H1 (cell line): ENCODE measurements around the gene F7. TPM values are rescaled to one million over a fixed set of nuclear protein-coding genes. Genes with fewer than 3 reads are reported as not detected.
A peak's percentile ranks its signal among the peaks of the same experiment; 100 is the strongest.

Experiments used
- CTCF ChIA-PET: fragments of 300-600 bp; sonication (Branson Sonifier 250); formaldehyde crosslinking; loops from one replicate; lab custom pipeline; 2021; ENCODE audit not compliant: partially characterized antibody; lab: Charles Lee
- POLR2A ChIA-PET: fragments of 300-600 bp; sonication (Branson Sonifier 250); formaldehyde crosslinking; loops from one replicate; lab custom pipeline; 2021; ENCODE audit warnings: inconsistent platforms; ENCODE audit not compliant: partially characterized antibody; lab: Charles Lee
- DNase-seq, 2 experiments: peaks; one replicate each; pipeline versions ENCODE4 v3.0.0 to v3.0.0-alpha.2; 2010 to 2022; ENCODE audit warnings: low spot score in 2 of 2, low read depth in 1 of 2, mixed read lengths in 1 of 2
- FAIRE-seq: peaks from 2 replicates; lab custom pipeline; 2011; peaks lifted over from hg19 to GRCh38; lab: Jason Lieb, UNC
- H2AFZ ChIP-seq: 2 replicates; pipeline ENCODE4 v1.8.1; 2012; ENCODE audit warnings: low read length, inconsistent platforms
- H2AK5ac ChIP-seq: 2 replicates; pipeline ENCODE4 v1.6.1; 2013; ENCODE audit warnings: low read depth, low read length
- H2BK120ac ChIP-seq: replicated peaks from 2 replicates; pipeline ENCODE3; 2013; ENCODE audit warnings: low read depth, low read length, inconsistent platforms
- H2BK12ac ChIP-seq: 2 replicates; pipeline ENCODE4 v1.6.1; 2013; ENCODE audit warnings: low read depth, low read length
- H2BK15ac ChIP-seq: 2 replicates; pipeline ENCODE4 v1.6.1; 2013; ENCODE audit warnings: low read length
- H2BK20ac ChIP-seq: 2 replicates; pipeline ENCODE4 v1.6.1; 2013; ENCODE audit warnings: low read length
- H2BK5ac ChIP-seq: 2 replicates; pipeline ENCODE4 v1.6.1; 2013; ENCODE audit warnings: low read depth, low read length
- H3K14ac ChIP-seq: 2 replicates; pipeline ENCODE4 v1.6.1; 2013; ENCODE audit warnings: inconsistent platforms; ENCODE audit not compliant: insufficient read length
- H3K18ac ChIP-seq: 2 replicates; pipeline ENCODE4 v1.6.1; 2013; ENCODE audit warnings: low read length; ENCODE audit errors: extremely low read depth
- H3K23ac ChIP-seq: 2 replicates; pipeline ENCODE4 v1.6.1; 2013; ENCODE audit warnings: inconsistent platforms; ENCODE audit not compliant: insufficient read length
- H3K23me2 ChIP-seq: 2 replicates; pipeline ENCODE4 v1.6.1; 2013; ENCODE audit warnings: low read depth, low read length
- H3K27ac ChIP-seq: 2 replicates; pipeline ENCODE4 v1.6.1; 2011; ENCODE audit warnings: low read depth, low read length, inconsistent platforms
- H3K27me3 ChIP-seq, 4 experiments: replicated peaks in 1 of 4; 1 replicate in 1 of 4; 2 replicates in 3 of 4; pipeline versions ENCODE4 v1.6.1 to v1.8.1; 2011 to 2013; ENCODE audit warnings: low read length in 3 of 4, mild to moderate bottlenecking in 3 of 4, inconsistent platforms in 2 of 4, mixed read lengths in 2 of 4, moderate library complexity in 1 of 4; ENCODE audit not compliant: control insufficient read depth in 3 of 4, insufficient read depth in 3 of 4; ENCODE audit errors: extremely low read depth in 1 of 4
- H3K36me3 ChIP-seq, 4 experiments: 2 replicates each; pipeline versions ENCODE4 v1.6.1 to v1.8.1; 2011 to 2013; ENCODE audit warnings: mild to moderate bottlenecking in 4 of 4, low read length in 3 of 4, moderate library complexity in 2 of 4, control low read depth in 1 of 4, inconsistent platforms in 1 of 4; ENCODE audit not compliant: insufficient read depth in 4 of 4, control insufficient read depth in 2 of 4
- H3K4ac ChIP-seq: replicated peaks from 2 replicates; pipeline ENCODE3; 2013; ENCODE audit warnings: low read length, low read depth, mixed read lengths, inconsistent platforms; ENCODE audit not compliant: insufficient read length
- H3K4me1 ChIP-seq, 4 experiments: replicated peaks in 1 of 4; 1 replicate in 1 of 4; 2 replicates in 3 of 4; pipeline versions ENCODE4 v1.6.1 to v1.8.1; 2011 to 2013; ENCODE audit warnings: low read length in 3 of 4, inconsistent platforms in 2 of 4, mixed read lengths in 1 of 4; ENCODE audit not compliant: insufficient read depth in 4 of 4, control insufficient read depth in 3 of 4
- H3K4me2 ChIP-seq, 2 experiments: 2 replicates each; pipeline versions ENCODE4 v1.6.1 to v1.8.1; 2011 to 2013; ENCODE audit warnings: low read depth in 2 of 2, low read length in 2 of 2, control low read depth in 1 of 2, inconsistent platforms in 1 of 2, mild to moderate bottlenecking in 1 of 2; ENCODE audit not compliant: insufficient read depth in 1 of 2
- H3K4me3 ChIP-seq, 4 experiments: fragments of 200-600, 300-600 bp in 1 of 4; sonication (generic), shearing (Covaris generic), sonication (Bioruptor Twin) in 1 of 4; 2 replicates each; pipeline versions ENCODE4 v1.5.1 to v1.8.1; 2011 to 2016; ENCODE audit warnings: low read length in 4 of 4, low read depth in 3 of 4, control low read depth in 2 of 4, inconsistent platforms in 2 of 4, mild to moderate bottlenecking in 2 of 4, mixed read lengths in 1 of 4, moderate library complexity in 1 of 4; ENCODE audit not compliant: insufficient read depth in 2 of 4; ENCODE audit errors: extremely low read depth in 1 of 4
- H3K56ac ChIP-seq: replicated peaks from 2 replicates; pipeline ENCODE3; 2013; ENCODE audit warnings: low read depth, mild to moderate bottlenecking, mixed read lengths, low read length, inconsistent platforms; ENCODE audit not compliant: insufficient read length
- H3K79me1 ChIP-seq: 2 replicates; pipeline ENCODE4 v1.6.1; 2013; ENCODE audit warnings: low read depth, low read length, control low read depth
- H3K79me2 ChIP-seq, 2 experiments: 2 replicates each; pipeline versions ENCODE4 v1.6.1 to v1.8.1; 2012 to 2013; ENCODE audit warnings: low read length in 2 of 2, mild to moderate bottlenecking in 2 of 2, inconsistent platforms in 1 of 2; ENCODE audit not compliant: insufficient read depth in 2 of 2, control insufficient read depth in 1 of 2
- H3K9ac ChIP-seq, 4 experiments: replicated peaks in 1 of 4; 1 replicate in 1 of 4; 2 replicates in 3 of 4; pipeline versions ENCODE4 v1.6.1 to v1.8.1; 2011 to 2013; ENCODE audit warnings: low read depth in 3 of 4, low read length in 3 of 4, control low read depth in 2 of 4, mild to moderate bottlenecking in 2 of 4, moderate library complexity in 2 of 4, inconsistent platforms in 1 of 4; ENCODE audit errors: extremely low read depth in 1 of 4
- H3K9me3 ChIP-seq, 2 experiments: 2 replicates each; pipeline versions ENCODE4 v1.6.1 to v1.8.1; 2012 to 2013; ENCODE audit warnings: mild to moderate bottlenecking in 2 of 2, moderate library complexity in 2 of 2, control low read depth in 1 of 2, inconsistent platforms in 1 of 2, low read depth in 1 of 2, low read length in 1 of 2, mixed read lengths in 1 of 2; ENCODE audit not compliant: insufficient read depth in 2 of 2
- H4K20me1 ChIP-seq, 2 experiments: replicated peaks in 1 of 2; 2 replicates each; pipeline versions ENCODE3 to v1.8.1; 2011 to 2013; ENCODE audit warnings: inconsistent platforms in 2 of 2, low read length in 2 of 2, mild to moderate bottlenecking in 1 of 2; ENCODE audit not compliant: insufficient read depth in 2 of 2, control insufficient read depth in 1 of 2
- H4K5ac ChIP-seq: 2 replicates; pipeline ENCODE4 v1.6.1; 2013; ENCODE audit warnings: low read length, low read depth, mixed read lengths, inconsistent platforms; ENCODE audit not compliant: insufficient read length
- H4K8ac ChIP-seq: 2 replicates; pipeline ENCODE4 v1.8.0; 2013; ENCODE audit warnings: mild to moderate bottlenecking, moderate library complexity, low read length, inconsistent platforms; ENCODE audit not compliant: insufficient read depth; ENCODE audit errors: extremely low read depth
- H4K91ac ChIP-seq: replicated peaks from 2 replicates; pipeline ENCODE3; 2013; ENCODE audit warnings: low read length, mixed read lengths, inconsistent platforms; ENCODE audit not compliant: insufficient read length
- CTBP2 ChIP-seq: IDR thresholded peaks from 2 replicates; pipeline ENCODE4 v1.7.0; 2011; ENCODE audit warnings: borderline replicate concordance, mild to moderate bottlenecking, moderate library complexity, mixed read lengths, low read length; ENCODE audit not compliant: insufficient read depth, insufficient read length
- E2F6 ChIP-seq: IDR thresholded peaks from 2 replicates; pipeline ENCODE4 v1.6.1; 2012; ENCODE audit warnings: inconsistent platforms
- MAX ChIP-seq: IDR thresholded peaks from 2 replicates; pipeline ENCODE4 v1.6.1; 2012; ENCODE audit warnings: inconsistent platforms
- SIRT6 ChIP-seq: IDR thresholded peaks from one replicate; pipeline ENCODE4 v1.7.1; 2012; ENCODE audit warnings: low read length, inconsistent platforms
- WGBS, 2 experiments: shearing (Covaris generic) in 1 of 2; methylation state at CpG; one replicate each; pipeline versions ENCODE4 v1.1.6 to v1.1.7; 2013 to 2015; ENCODE audit warnings: low lambda C conversion rate in 2 of 2, mixed read lengths in 2 of 2, inconsistent platforms in 1 of 2, low coverage in 1 of 2, missing lambda C conversion rate in 1 of 2; ENCODE audit not compliant: insufficient replicate concordance in 2 of 2, insufficient coverage in 1 of 2, insufficient read length in 1 of 2; ENCODE audit errors: extremely low coverage in 1 of 2, missing lambda C conversion rate in 1 of 2; 5-methylcytosine and 5-hydroxymethylcytosine counted together
- polyA plus RNA-seq, 7 experiments: library from polyadenylated mRNA; depleted of rRNA in 3 of 7; stranded (reverse) in 5 of 7; unstranded in 2 of 7; fragments of >200 nt in 5 of 7; fragments of 200-250 nt in 2 of 7; gene quantifications; 1 replicate in 5 of 7; 2 replicates in 1 of 7; 4 replicates in 1 of 7; pipeline versions ENCODE4 v1.2.1 to v1.2.3, GENCODE V29; 2011 to 2013; ENCODE audit warnings: missing spikeins in 2 of 7, mixed read lengths in 2 of 7
- total RNA-seq: library from RNA; stranded (reverse); fragmentation: NEBNext Ultra II Directional; extraction: Animal tissue kit (Norgen Biotek cat#: 25700); gene quantifications from 2 replicates; pipeline ENCODE4 v1.2.1, GENCODE V29; 2021

F7 gene
- total and polyA plus RNA-seq, 2 of the 8 experiments (the other 6 are each of a cell fraction or from before 2014, with no cell fraction given) = 0.43 to 0.98 TPM

- no peak overlapping the region for H3K56ac ChIP-seq
- no peak overlapping the region for H3K23ac ChIP-seq
- FAIRE-seq = no peak
- no peak overlapping the region for H4K5ac ChIP-seq
- WGBS, 2 experiments = 77% methylated on average over 25 of the region's 27 CpGs; no CpG with 5 or more reads in 1 of the 2 experiments
- DNase-seq = no peak
- no peak overlapping the region for H3K27ac ChIP-seq
- H3K27me3 ChIP-seq = no peaks in the 10 kb centered on the region
- H3K18ac ChIP-seq = peak overlapping the region; percentile 15; the same call in 1 of the 2 replicates
- H3K4ac ChIP-seq = no peak overlapping the region
- H3K9ac ChIP-seq = no peak overlapping the region
- H2AFZ ChIP-seq = peak overlapping the region; percentile 67; the same call in 1 of the 2 replicates
- H3K79me2 ChIP-seq = no peaks in the 10 kb centered on the region
- H3K79me1 ChIP-seq = no peaks in the 10 kb centered on the region
- POLR2A ChIA-PET = interaction anchor here (1.4 to 2.0 kb wide), 2 partner anchors 13 to 15 kb away, joined by 4 read pairs; no protein-coding TSS in a partner anchor
- H3K4me1 ChIP-seq = peaks cover 0 to 6% (median 0%) of the 10 kb centered on the region in 4 experiments; a peak in 2 of 7 replicates
- H3K9me3 ChIP-seq = no peaks in the 10 kb centered on the region
- H3K23me2 ChIP-seq = no peaks in the 10 kb centered on the region
- TF ChIP-seq E2F6 (0 out of 2 replicates have a peak, but pooled peaks have one; percentile 15), MAX (peak; percentile 15; the same call in 1 of the 2 replicates), CTBP2 (no peak), SIRT6 (no peak)
- no peak overlapping the region for H3K4me3 ChIP-seq
- no peak overlapping the region for H2BK12ac ChIP-seq
- no peak overlapping the region for H2BK20ac ChIP-seq
- H2AK5ac ChIP-seq = no peak overlapping the region
- no peaks in the 10 kb centered on the region for H3K36me3 ChIP-seq
- CTCF ChIA-PET = interaction anchor here (1.8 kb wide), 1 partner anchor 14 kb away, joined by 6 read pairs; no protein-coding TSS in a partner anchor
- H3K4me2 ChIP-seq = peak overlapping the region; percentile 25 to 33; a peak in 2 of 4 replicates
- no peak overlapping the region for H2BK120ac ChIP-seq
- no peak overlapping the region for H4K91ac ChIP-seq
- no peaks in the 10 kb centered on the region for H4K20me1 ChIP-seq
- H4K8ac ChIP-seq = no peak overlapping the region
- no peak overlapping the region for H3K14ac ChIP-seq
- H2BK5ac ChIP-seq = no peak overlapping the region
- no peak overlapping the region for H2BK15ac ChIP-seq
These were observed 23.9 kb downstream of the F7 start for GRCh38 chr13:113129480-113129879.
